ENCODE results near the gene PDZD2.
"Not testable (repeated sequence)": the region's sequence is repeated elsewhere in the genome, so short reads cannot be mapped to it uniquely, and the experiment has no call there.

PDZD2 gene

DNA sequence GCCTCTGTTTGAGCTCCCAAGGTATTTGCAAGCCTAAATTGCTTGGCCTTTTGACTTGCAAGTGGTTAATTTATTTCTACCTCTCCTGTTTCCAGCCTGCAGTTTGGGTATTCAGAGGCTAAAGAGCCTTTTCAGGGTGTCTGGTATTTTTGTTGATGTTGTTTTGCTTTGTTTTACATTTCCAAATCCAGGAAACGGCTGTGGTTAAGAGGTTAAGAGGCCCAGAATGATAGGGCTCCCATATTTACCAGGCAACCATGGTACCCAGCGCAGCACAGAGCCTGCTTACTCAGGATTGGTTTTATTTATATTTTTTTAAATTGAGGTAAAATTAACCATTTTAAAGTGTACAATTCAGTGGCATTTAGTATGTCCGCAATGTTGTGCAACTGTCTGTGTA lies 92.1 kb downstream of the PDZD2 start:
- TF ChIP-seq ZFX (IDR thresholded peaks at IDR 0.05; ENCODE audit: borderline replicate concordance) (no peak), CTCF (IDR thresholded peaks at IDR 0.05) (no peak)
- H3K27ac ChIP-seq: no peak overlapping the region

DNA sequence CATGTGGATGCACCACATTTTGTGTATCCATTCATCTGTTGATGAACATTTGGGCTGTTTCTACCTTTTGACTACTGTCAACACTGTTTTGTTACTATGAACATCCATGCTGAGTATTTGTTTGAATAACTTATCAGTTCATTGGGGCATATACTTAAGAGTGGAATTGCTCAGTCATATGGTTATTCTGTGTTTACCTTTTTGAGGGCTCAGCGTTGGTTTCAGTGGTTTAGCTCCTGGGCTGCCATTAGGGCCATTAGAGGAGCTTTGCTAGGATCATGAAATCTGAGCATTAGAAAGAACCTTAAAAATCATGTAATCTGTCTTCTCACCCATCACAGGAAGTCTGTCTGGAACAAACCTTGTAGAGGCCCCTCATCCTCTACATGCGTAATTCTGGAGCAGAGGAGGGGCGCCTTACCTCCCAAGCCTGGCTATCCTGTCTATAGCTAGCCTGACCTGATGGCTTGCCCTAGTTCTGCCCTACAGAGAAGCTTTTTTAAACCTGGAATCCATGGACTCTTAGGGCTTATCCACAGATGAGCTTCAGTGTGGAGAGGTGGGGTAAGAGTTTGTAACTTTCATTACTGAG lies 92.9 kb downstream of the PDZD2 start:
- H3K27ac ChIP-seq: no peak overlapping the region
- TF ChIP-seq CTCF (IDR thresholded peaks at IDR 0.05) (no peak), ZFX (IDR thresholded peaks at IDR 0.05; ENCODE audit: borderline replicate concordance) (no peak)

DNA sequence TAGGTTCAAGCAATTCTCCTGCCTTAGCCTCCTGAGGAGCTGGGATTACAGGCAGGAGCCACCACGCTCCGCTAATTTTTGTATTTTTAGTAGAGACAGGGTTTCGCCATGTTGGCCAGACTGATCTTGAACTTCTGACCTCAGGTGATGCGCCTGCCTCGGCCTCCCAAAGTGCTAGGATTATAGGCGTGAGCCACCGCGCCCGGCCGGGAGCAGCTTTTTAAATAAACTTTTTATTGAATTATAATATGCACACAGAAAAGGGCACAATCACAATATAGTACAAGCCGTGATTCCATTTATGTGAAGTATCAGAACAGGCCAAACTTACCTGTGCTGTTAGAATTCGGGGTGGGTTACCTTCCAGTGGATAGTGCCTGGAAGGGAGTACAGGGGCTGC lies 93.9 kb downstream of the PDZD2 start:
- not testable (repeated sequence) for H3K27ac ChIP-seq

DNA sequence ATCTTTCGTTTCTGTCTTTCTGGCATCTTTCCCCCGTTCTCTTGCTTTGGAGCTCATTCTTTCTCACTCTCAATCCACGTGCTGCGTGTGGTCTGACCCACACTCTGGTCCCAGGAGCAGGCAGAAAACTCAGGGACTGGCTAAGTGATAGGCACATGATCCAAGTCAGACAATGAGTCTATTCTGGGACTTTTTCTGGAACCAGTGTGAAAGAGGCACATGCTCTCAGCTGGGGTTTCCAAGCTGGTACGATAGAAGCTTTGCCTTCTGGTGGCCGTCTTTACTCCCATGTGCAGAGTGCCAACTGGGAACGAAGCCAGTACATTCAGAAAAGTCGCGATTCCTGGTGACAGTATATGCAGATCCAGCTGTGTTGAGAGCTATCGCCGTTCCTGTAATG lies 94.4 kb downstream of the PDZD2 start:
- no peak overlapping the region for H3K27ac ChIP-seq
- TF ChIP-seq CTCF (IDR thresholded peaks at IDR 0.05): no peak
- no peak for TF ChIP-seq ZFX (IDR thresholded peaks at IDR 0.05; ENCODE audit: borderline replicate concordance)

DNA sequence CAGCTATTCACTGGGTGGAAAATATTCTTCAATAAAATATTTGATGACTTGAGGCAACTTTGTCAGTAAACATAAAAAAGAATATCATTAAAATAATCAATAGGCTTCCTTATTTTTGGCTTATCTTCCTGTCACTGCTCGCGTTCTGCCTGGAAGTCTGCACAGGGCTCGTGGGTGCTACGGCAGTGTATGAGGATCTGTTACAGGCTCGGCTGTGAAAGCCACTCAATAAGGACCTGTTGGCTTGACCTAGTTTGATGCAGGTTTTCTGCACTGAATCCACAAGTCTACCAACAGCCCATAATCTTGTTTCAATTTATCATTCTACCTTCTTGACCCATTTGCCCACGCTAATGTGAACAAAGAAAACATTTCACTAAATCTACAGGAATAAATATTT lies 97.2 kb downstream of the PDZD2 start:
- no peak overlapping the region for H3K27ac ChIP-seq
- TF ChIP-seq ZFX (IDR thresholded peaks at IDR 0.05; ENCODE audit: borderline replicate concordance) (no peak), CTCF (IDR thresholded peaks at IDR 0.05) (no peak)

DNA sequence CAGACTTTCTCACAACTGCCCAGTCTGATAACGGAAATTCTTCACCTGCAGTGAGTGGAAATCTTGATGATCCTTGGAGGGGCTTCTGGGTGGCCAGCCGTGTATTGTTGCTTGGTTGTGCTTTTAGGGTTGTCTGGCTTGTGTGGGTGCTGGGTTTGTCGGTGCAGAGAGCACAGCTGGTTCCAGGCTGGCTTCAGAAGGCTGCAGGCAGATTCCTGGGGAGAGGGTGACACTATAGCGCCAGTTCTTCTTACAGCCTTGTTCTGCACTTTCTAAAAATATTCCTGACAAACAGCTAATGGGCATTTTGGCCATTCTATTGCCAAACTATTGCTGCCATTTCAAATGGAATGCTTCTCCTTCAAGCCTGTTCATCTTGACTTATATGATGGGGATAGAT lies 99.3 kb downstream of the PDZD2 start:
- no peak for TF ChIP-seq ZFX (IDR thresholded peaks at IDR 0.05; ENCODE audit: borderline replicate concordance)
- no peak for TF ChIP-seq CTCF (IDR thresholded peaks at IDR 0.05)
- H3K27ac ChIP-seq: no peak overlapping the region

GRCh38 chr5:31741496-31741895 lies 102.6 kb downstream of the PDZD2 start:
- no peak for TF ChIP-seq CTCF (IDR thresholded peaks at IDR 0.05)
- no peak for TF ChIP-seq ZFX (IDR thresholded peaks at IDR 0.05; ENCODE audit: borderline replicate concordance)

DNA sequence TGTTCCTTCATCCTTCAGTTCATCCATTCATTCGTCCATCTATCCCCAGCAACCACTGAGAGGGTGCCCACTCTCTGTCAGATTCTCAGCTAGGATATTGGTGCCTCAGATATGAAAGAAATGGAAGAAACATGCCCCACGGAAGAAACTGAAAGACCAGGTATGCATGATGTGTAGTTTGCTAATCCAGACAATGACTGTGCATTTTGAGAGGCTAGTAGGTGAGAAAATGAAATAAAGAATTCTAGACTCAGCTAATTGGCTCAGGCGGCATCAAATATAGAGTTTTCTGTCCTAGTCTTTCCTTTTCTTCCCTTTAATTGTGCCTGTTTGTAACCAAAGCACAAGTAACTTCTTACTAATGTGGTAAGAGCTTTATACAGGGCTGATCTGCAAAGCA lies 104.7 kb downstream of the PDZD2 start:
- no peak overlapping the region for H3K27ac ChIP-seq
- TF ChIP-seq ZFX (IDR thresholded peaks at IDR 0.05; ENCODE audit: borderline replicate concordance): no peak

More at GRCh38 chr5:31741496-31741895, 102.6 kb downstream of the PDZD2 start:
- H3K27ac ChIP-seq: no peak overlapping the region

Data from 22Rv1 (cell line).